HEK293 (cell line): ENCODE measurements around the gene CLASP1.

Source experiments
- CTCF ChIA-PET: fragments of 350-600 bp; formaldehyde crosslinking; extraction: SDS; loops from one replicate; lab custom pipeline; 2021; ENCODE audit warnings: antibody characterized with exemption; lab: Yijun Ruan, JAX
- POLR2A ChIA-PET: fragments of 300-600 bp; formaldehyde crosslinking; extraction: SDS; loops from one replicate; lab custom pipeline; 2020; ENCODE audit warnings: antibody characterized with exemption, inconsistent platforms; lab: Yijun Ruan, JAX
- H3K27ac ChIP-seq: fragments of 200-500 bp; sonication (Bioruptor generic); 2 replicates; pipeline ENCODE4 v1.5.1; 2014; ENCODE audit warnings: low read depth, low read length, control low read depth, inconsistent platforms; ENCODE audit errors: extremely low read depth
- H3K36me3 ChIP-seq, 2 experiments: fragments of 200-500 bp in 1 of 2; sonication (Bioruptor generic) in 1 of 2; 1 replicate in 1 of 2; 2 replicates in 1 of 2; pipeline ENCODE4 v1.5.1; 2014 to 2017; ENCODE audit warnings: inconsistent platforms in 2 of 2, low read length in 2 of 2; ENCODE audit not compliant: control insufficient read depth in 2 of 2, insufficient read depth in 1 of 2
- H3K4me1 ChIP-seq: fragments of 200-500 bp; sonication (Bioruptor generic); 2 replicates; pipeline ENCODE4 v1.5.1; 2014; ENCODE audit warnings: mild to moderate bottlenecking, low read length, inconsistent platforms; ENCODE audit not compliant: control insufficient read depth, insufficient read depth
- H3K4me3 ChIP-seq: 2 replicates; pipeline ENCODE4 v1.5.1; 2011; ENCODE audit warnings: low read depth, mild to moderate bottlenecking, control low read depth, low read length, moderate library complexity
- H3K9me3 ChIP-seq: fragments of 200-500 bp; sonication (Bioruptor generic); 2 replicates; pipeline ENCODE4 v1.5.1; 2014; ENCODE audit warnings: low read depth, low read length, inconsistent platforms; ENCODE audit not compliant: control insufficient read depth, insufficient read depth
- FEZF1 ChIP-seq: fragments of 450-650 bp; formaldehyde crosslinking; IDR thresholded peaks from 2 replicates; pipeline ENCODE4 v1.5.1; 2016; ENCODE audit warnings: missing biosample characterization, missing genetic modification characterization
- GLI4 ChIP-seq: fragments of 450-650 bp; formaldehyde crosslinking; IDR thresholded peaks from 2 replicates; pipeline ENCODE4 v1.5.1; 2016; ENCODE audit warnings: missing biosample characterization, missing genetic modification characterization
- HOXD13 ChIP-seq: sonication (generic); formaldehyde crosslinking; IDR thresholded peaks from 2 replicates; pipeline ENCODE4 v1.8.0; 2022; ENCODE audit warnings: missing genetic modification reagents, borderline replicate concordance
- KLF10 ChIP-seq: fragments of 450-650 bp; IDR thresholded peaks from 2 replicates; pipeline ENCODE4 v1.5.1; 2018; ENCODE audit warnings: missing biosample characterization, mild to moderate bottlenecking, missing genetic modification characterization
- MEIS1 ChIP-seq: sonication (generic); formaldehyde crosslinking; IDR thresholded peaks from 2 replicates; pipeline ENCODE4 v1.8.1; 2022; ENCODE audit warnings: missing genetic modification reagents, mild to moderate bottlenecking, borderline replicate concordance
- SCRT1 ChIP-seq: fragments of 450-650 bp; formaldehyde crosslinking; IDR thresholded peaks from 2 replicates; pipeline ENCODE4 v1.5.1; 2016; ENCODE audit warnings: missing biosample characterization, missing genetic modification characterization, borderline replicate concordance
- SP2 ChIP-seq: fragments of 450-650 bp; formaldehyde crosslinking; IDR thresholded peaks from 2 replicates; pipeline ENCODE4 v1.5.1; 2016; ENCODE audit warnings: missing biosample characterization, missing genetic modification characterization
- SP7 ChIP-seq: fragments of 450-650 bp; formaldehyde crosslinking; IDR thresholded peaks from 2 replicates; pipeline ENCODE4 v1.5.1; 2016; ENCODE audit warnings: missing biosample characterization, missing genetic modification characterization
- ZBTB17 ChIP-seq: fragments of 450-650 bp; formaldehyde crosslinking; IDR thresholded peaks from 2 replicates; pipeline ENCODE4 v1.5.1; 2016; ENCODE audit warnings: missing biosample characterization, missing genetic modification characterization
- ZBTB20 ChIP-seq: fragments of 450-650 bp; formaldehyde crosslinking; IDR thresholded peaks from 2 replicates; pipeline ENCODE4 v1.5.1; 2016; ENCODE audit warnings: missing biosample characterization, missing genetic modification characterization
- ZFP3 ChIP-seq: fragments of 450-650 bp; formaldehyde crosslinking; IDR thresholded peaks from 2 replicates; pipeline ENCODE4 v1.5.1; 2016; ENCODE audit warnings: low read depth, missing biosample characterization, missing genetic modification characterization
- ZNF155 ChIP-seq: fragments of 450-650 bp; formaldehyde crosslinking; IDR thresholded peaks from 2 replicates; pipeline ENCODE4 v1.5.1; 2016; ENCODE audit warnings: missing biosample characterization, missing genetic modification characterization
- ZNF202 ChIP-seq: fragments of 450-650 bp; formaldehyde crosslinking; IDR thresholded peaks from 2 replicates; pipeline ENCODE4 v1.5.1; 2016; ENCODE audit warnings: missing biosample characterization, missing genetic modification characterization, borderline replicate concordance
- ZNF214 ChIP-seq: fragments of 450-650 bp; formaldehyde crosslinking; IDR thresholded peaks from 2 replicates; pipeline ENCODE4 v1.5.1; 2017; ENCODE audit warnings: missing biosample characterization, mild to moderate bottlenecking, missing genetic modification characterization, borderline replicate concordance
- ZNF354C ChIP-seq: fragments of 450-650 bp; formaldehyde crosslinking; IDR thresholded peaks from 2 replicates; pipeline ENCODE4 v1.5.1; 2016; ENCODE audit warnings: missing biosample characterization, missing genetic modification characterization, low read depth, borderline replicate concordance
- ZNF488 ChIP-seq: fragments of 450-650 bp; formaldehyde crosslinking; IDR thresholded peaks from 2 replicates; pipeline ENCODE4 v1.5.1; 2016; ENCODE audit warnings: missing biosample characterization, missing genetic modification characterization
- ZNF501 ChIP-seq: fragments of 450-650 bp; formaldehyde crosslinking; IDR thresholded peaks from 2 replicates; pipeline ENCODE4 v1.5.1; 2016; ENCODE audit warnings: missing biosample characterization, missing genetic modification characterization
- ZNF510 ChIP-seq: fragments of 450-650 bp; formaldehyde crosslinking; IDR thresholded peaks from 2 replicates; pipeline ENCODE4 v1.5.1; 2018; ENCODE audit warnings: mild to moderate bottlenecking, missing genetic modification characterization, missing biosample characterization; ENCODE audit not compliant: insufficient replicate concordance
- ZNF571 ChIP-seq: fragments of 450-650 bp; formaldehyde crosslinking; IDR thresholded peaks from 2 replicates; pipeline ENCODE4 v1.5.0; 2017; ENCODE audit warnings: missing biosample characterization, missing genetic modification characterization
- ZNF621 ChIP-seq: fragments of 450-650 bp; formaldehyde crosslinking; IDR thresholded peaks from 2 replicates; pipeline ENCODE4 v1.5.1; 2017; ENCODE audit warnings: missing biosample characterization, missing genetic modification characterization
- ZNF639 ChIP-seq: fragments of 450-650 bp; formaldehyde crosslinking; IDR thresholded peaks from 2 replicates; pipeline ENCODE4 v1.5.1; 2016; ENCODE audit warnings: missing biosample characterization, missing genetic modification characterization
- ZNF677 ChIP-seq: fragments of 450-650 bp; IDR thresholded peaks from 2 replicates; pipeline ENCODE4 v1.5.0; 2018; ENCODE audit warnings: missing biosample characterization, mild to moderate bottlenecking, missing genetic modification characterization, moderate library complexity
- ZNF692 ChIP-seq: fragments of 450-650 bp; formaldehyde crosslinking; IDR thresholded peaks from 2 replicates; pipeline ENCODE4 v1.5.1; 2016; ENCODE audit warnings: missing biosample characterization, missing genetic modification characterization
- ZNF777 ChIP-seq: fragments of 450-650 bp; formaldehyde crosslinking; IDR thresholded peaks from 2 replicates; pipeline ENCODE4 v1.5.1; 2017; ENCODE audit warnings: missing biosample characterization, missing genetic modification characterization, borderline replicate concordance

The CLASP1 gene

GRCh38 chr2:121368155-121368554 lies 281.1 kb downstream of the CLASP1 start:
- CTCF ChIA-PET: no interaction called here
- POLR2A ChIA-PET: no interaction called here
- Histone ChIP-seq H3K9me3 (no peaks in the 10 kb centered on the region), H3K36me3 (peaks cover 7 to 64% of the 10 kb centered on the region in 2 experiments)
- TF ChIP-seq SP7 (no peak), ZNF692 (tag by site-specific recombination) (no peak), ZBTB17 (tag by site-specific recombination) (no peak), ZNF777 (tag by site-specific recombination) (no peak), ZNF571 (no peak), ZFP3 (tag by site-specific recombination) (no peak), ZNF202 (tag by site-specific recombination) (no peak), GLI4 (tag by site-specific recombination) (no peak), ZNF677 (tag by site-specific recombination) (no peak)
- TF ChIP-seq, all 188 proteins: peak for 0
- Histone ChIP-seq H3K4me1 (no peaks in the 10 kb centered on the region), H3K27ac (no peak overlapping the region), H3K4me3 (no peak overlapping the region)

GRCh38 chr2:121367246-121367900 lies 281.9 kb downstream of the CLASP1 start:
- TF ChIP-seq ZNF621 (tag by site-specific recombination) (no peak), MEIS1 (CRISPR knock-in tag) (no peak), SCRT1 (tag by site-specific recombination) (no peak), ZNF155 (no peak), ZNF354C (tag by site-specific recombination) (no peak), HOXD13 (CRISPR knock-in tag) (no peak), ZBTB20 (tag by site-specific recombination) (no peak), KLF10 (tag by site-specific recombination) (no peak), ZNF488 (tag by site-specific recombination) (no peak), ZNF501 (tag by site-specific recombination) (no peak), ZNF510 (tag by site-specific recombination) (no peak)
- ChIA-PET POLR2A (no interaction called here), CTCF (interaction anchor here (4.4 kb wide), 1 partner anchor 11 kb away, joined by 23 read pairs; no protein-coding TSS in a partner anchor)
- Histone ChIP-seq H3K9me3 (no peaks in the 10 kb centered on the region), H3K27ac (no peak overlapping the region), H3K36me3 (peaks cover 7 to 65% of the 10 kb centered on the region in 2 experiments), H3K4me3 (no peak overlapping the region), H3K4me1 (no peaks in the 10 kb centered on the region)

- TF ChIP-seq FEZF1 (tag by site-specific recombination) (0 out of 2 replicates have a peak, but pooled peaks have one; percentile 29), ZNF639 (tag by site-specific recombination) (no peak), ZNF214 (tag by site-specific recombination) (no peak), SP2 (tag by site-specific recombination) (no peak)
- no peaks in the 10 kb centered on the region for H3K4me1 ChIP-seq
- ChIA-PET POLR2A (no interaction called here), CTCF (interaction anchor here (0.7 to 4.4 kb wide), 4 partner anchors 10 to 266 kb away, joined by 3 to 23 read pairs (median 4); no protein-coding TSS in a partner anchor)
- no peaks in the 10 kb centered on the region for H3K9me3 ChIP-seq
- H3K4me3 ChIP-seq: no peak overlapping the region
- peaks cover 4 to 78% of the 10 kb centered on the region in 2 experiments for H3K36me3 ChIP-seq
- peak overlapping the region; percentile 12; the same call in 1 of the 2 replicates for H3K27ac ChIP-seq
These were observed 283.2 kb downstream of the CLASP1 start for GRCh38 chr2:121366040-121366439.
